T-helper 17 cell (primary cell): Measurements from ENCODE around the gene STK39. TPM values are rescaled to one million over a fixed set of nuclear protein-coding genes. Genes with fewer than 3 reads are reported as not detected.

Experiments used
- ATAC-seq: fragments of 150-1000 bp; cut with Tn5 transposase; 2 replicates; pipeline ENCODE4 v1.10.0; 2021; ENCODE audit warnings: mild to moderate bottlenecking, moderate library complexity
- DNase-seq, 3 donors: peaks; one replicate each; pipeline versions ENCODE4 v3.0.0 to v3.0.0-alpha.2; 2020 to 2021
- H3K9me3 ChIP-seq: one replicate; pipeline ENCODE4 v1.7.0; 2013; ENCODE audit warnings: low read length, mild to moderate bottlenecking; ENCODE audit not compliant: control insufficient read depth, poor library complexity, severe bottlenecking
- H3K27ac Mint-ChIP-seq: one replicate; pipeline ENCODE4 v1.8.0; 2022; ENCODE audit warnings: mild to moderate bottlenecking, moderate library complexity, mixed read lengths
- H3K27me3 Mint-ChIP-seq: one replicate; pipeline ENCODE4 v1.8.0; 2022; ENCODE audit warnings: mixed read lengths
- H3K36me3 Mint-ChIP-seq: one replicate; pipeline ENCODE4 v1.8.0; 2022; ENCODE audit warnings: low read depth, mixed read lengths
- H3K4me1 Mint-ChIP-seq: one replicate; pipeline ENCODE4 v1.8.0; 2022; ENCODE audit warnings: mild to moderate bottlenecking, mixed read lengths
- H3K4me3 Mint-ChIP-seq: one replicate; pipeline ENCODE4 v1.8.0; 2022; ENCODE audit warnings: mild to moderate bottlenecking, moderate library complexity, mixed read lengths
- total RNA-seq, 4 donors: library from RNA in 2 of 4; stranded (reverse) in 2 of 4; gene quantifications; one replicate each; pipeline ENCODE4 v1.2.3 and lab custom pipeline; 2022 to 2026

Gene STK39
- total RNA-seq, 2 donors from 2014 or later = 24.1 to 26.1 TPM

GRCh38 chr2:167935803-167936110 lies 311.6 kb downstream of the STK39 start:
- DNase-seq (no peak), ATAC-seq (no peak)
- no peaks in the 10 kb centered on the region for H3K9me3 ChIP-seq
- H3K4me1 Mint-ChIP-seq = no peaks in the 10 kb centered on the region
- H3K27me3 Mint-ChIP-seq = peaks cover 32% of the 10 kb centered on the region
- H3K36me3 Mint-ChIP-seq = no peaks in the 10 kb centered on the region
- no peak overlapping the region for H3K27ac Mint-ChIP-seq
- H3K4me3 Mint-ChIP-seq = no peak overlapping the region

GRCh38 chr2:167933097-167933814 lies 314.1 kb downstream of the STK39 start:
- peaks cover 16% of the 10 kb centered on the region for H3K27me3 Mint-ChIP-seq
- H3K4me3 Mint-ChIP-seq = no peak overlapping the region
- no peaks in the 10 kb centered on the region for H3K36me3 Mint-ChIP-seq
- H3K9me3 ChIP-seq = no peaks in the 10 kb centered on the region
- DNase-seq = no peak
- ATAC-seq = no peak
- H3K4me1 Mint-ChIP-seq = no peaks in the 10 kb centered on the region
- H3K27ac Mint-ChIP-seq = no peak overlapping the region

- H3K4me1 Mint-ChIP-seq = no peaks in the 10 kb centered on the region
- no peaks in the 10 kb centered on the region for H3K36me3 Mint-ChIP-seq
- H3K27ac Mint-ChIP-seq = no peak overlapping the region
- no peak overlapping the region for H3K4me3 Mint-ChIP-seq
- DNase-seq = no peak
- H3K9me3 ChIP-seq = no peaks in the 10 kb centered on the region
- no peak for ATAC-seq
- H3K27me3 Mint-ChIP-seq = peaks cover 16% of the 10 kb centered on the region
These were observed 315.2 kb downstream of the STK39 start for GRCh38 chr2:167932123-167932693.

DNA sequence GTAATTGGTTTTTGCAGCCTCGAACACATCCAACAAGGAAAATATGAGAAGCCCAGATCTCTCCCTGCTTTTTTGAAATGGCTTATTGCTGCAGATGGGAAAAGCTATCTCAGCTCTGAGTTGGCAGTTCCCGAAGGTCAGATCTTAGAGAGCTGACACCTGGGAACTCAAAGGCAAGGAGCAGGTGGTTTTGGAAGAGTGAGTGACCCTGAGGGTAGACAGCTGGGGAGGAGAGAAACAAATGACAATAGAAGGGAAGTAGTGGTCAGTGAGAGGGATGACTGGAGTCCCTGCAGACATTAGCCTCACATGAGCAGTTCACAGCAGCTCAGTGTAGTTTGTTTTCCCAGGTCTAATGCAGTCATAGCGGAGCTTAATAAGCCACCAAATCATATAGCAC lies 317.9 kb downstream of the STK39 start:
- Mint-ChIP-seq H3K27me3 (peaks cover 16% of the 10 kb centered on the region), H3K4me3 (no peak overlapping the region), H3K36me3 (no peaks in the 10 kb centered on the region), H3K27ac (no peak overlapping the region), H3K4me1 (no peaks in the 10 kb centered on the region)
- DNase-seq (no peak), ATAC-seq (no peak)
- H3K9me3 ChIP-seq = no peaks in the 10 kb centered on the region

DNA sequence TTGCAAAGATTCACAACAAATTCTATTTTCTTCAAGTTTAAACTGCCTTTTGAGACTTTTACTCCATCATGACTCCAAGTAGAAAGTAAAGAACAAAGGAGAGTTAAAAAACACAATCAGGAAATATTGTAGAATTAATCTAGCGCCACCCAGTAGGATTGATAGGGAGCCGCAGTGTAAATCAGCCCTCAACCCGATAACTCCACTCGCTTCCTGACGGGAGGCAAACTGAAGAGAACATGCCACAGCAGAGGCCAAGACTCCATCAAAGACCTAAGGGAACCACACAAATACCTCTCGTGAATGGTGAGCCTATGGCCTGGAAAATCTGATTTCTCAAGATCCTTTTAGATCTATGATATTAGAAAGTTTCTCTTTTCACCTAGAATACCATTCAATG lies 319.0 kb downstream of the STK39 start:
- Mint-ChIP-seq H3K27ac (no peak overlapping the region), H3K27me3 (peaks cover 16% of the 10 kb centered on the region), H3K4me1 (no peaks in the 10 kb centered on the region), H3K4me3 (no peak overlapping the region), H3K36me3 (no peaks in the 10 kb centered on the region)
- DNase-seq (no peak), ATAC-seq (no peak)
- H3K9me3 ChIP-seq = no peaks in the 10 kb centered on the region

DNA sequence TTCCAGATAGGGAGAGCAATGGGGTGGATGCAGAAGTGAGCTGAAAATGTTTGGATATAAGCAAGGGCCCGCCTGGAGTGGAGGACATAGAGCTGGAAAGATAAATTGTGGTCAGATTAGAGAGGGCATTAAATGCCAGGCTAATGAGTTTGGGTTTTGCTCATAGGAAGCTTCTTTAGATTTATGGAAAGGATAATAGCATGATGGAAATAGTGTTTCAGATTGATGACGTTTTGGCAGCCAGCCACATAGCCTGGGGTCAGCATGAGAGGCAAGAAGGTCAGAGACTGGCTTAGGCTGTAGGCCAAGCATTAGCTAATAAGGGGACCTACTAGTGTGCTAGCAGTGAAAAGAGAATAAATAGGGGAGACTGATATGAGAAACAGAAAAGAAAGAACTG lies 321.6 kb downstream of the STK39 start:
- H3K36me3 Mint-ChIP-seq = no peaks in the 10 kb centered on the region
- no peaks in the 10 kb centered on the region for H3K4me1 Mint-ChIP-seq
- no peak for DNase-seq
- no peak for ATAC-seq
- no peak overlapping the region for H3K27ac Mint-ChIP-seq
- H3K27me3 Mint-ChIP-seq = peaks cover 7% of the 10 kb centered on the region
- no peaks in the 10 kb centered on the region for H3K9me3 ChIP-seq
- H3K4me3 Mint-ChIP-seq = no peak overlapping the region

DNA sequence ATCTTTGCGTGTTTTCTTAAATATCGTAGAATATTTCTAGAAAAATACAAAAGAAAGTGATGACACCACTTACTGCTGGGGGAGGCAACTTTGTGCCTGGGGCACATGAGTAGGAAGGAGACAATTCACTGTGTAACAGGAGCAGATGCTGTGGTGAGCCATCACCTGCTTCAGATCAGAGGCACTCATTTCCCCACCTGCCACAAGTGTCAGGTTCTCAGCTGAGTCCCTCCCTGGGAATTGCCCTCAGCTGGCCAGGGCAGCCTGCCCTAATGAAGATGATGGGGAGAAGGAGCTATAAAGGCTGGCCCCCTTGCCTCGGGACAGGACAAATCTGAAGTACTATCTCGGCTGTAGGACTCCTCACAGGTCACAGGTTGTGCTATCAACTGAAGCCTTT lies 322.8 kb downstream of the STK39 start:
- H3K9me3 ChIP-seq = no peaks in the 10 kb centered on the region
- DNase-seq (no peak), ATAC-seq (no peak)
- H3K36me3 Mint-ChIP-seq = no peaks in the 10 kb centered on the region
- peaks cover 6% of the 10 kb centered on the region for H3K27me3 Mint-ChIP-seq
- H3K4me3 Mint-ChIP-seq = no peak overlapping the region
- no peak overlapping the region for H3K27ac Mint-ChIP-seq
- H3K4me1 Mint-ChIP-seq = no peaks in the 10 kb centered on the region

- H3K4me3 Mint-ChIP-seq = no peak overlapping the region
- ATAC-seq (no peak), DNase-seq (no peak)
- peaks cover 22% of the 10 kb centered on the region for H3K27me3 Mint-ChIP-seq
- no peaks in the 10 kb centered on the region for H3K9me3 ChIP-seq
- no peak overlapping the region for H3K27ac Mint-ChIP-seq
- no peaks in the 10 kb centered on the region for H3K4me1 Mint-ChIP-seq
- no peaks in the 10 kb centered on the region for H3K36me3 Mint-ChIP-seq
These were observed 330.6 kb downstream of the STK39 start for GRCh38 chr2:167916756-167917155.

- Mint-ChIP-seq H3K36me3 (no peaks in the 10 kb centered on the region), H3K27ac (no peak overlapping the region), H3K4me1 (no peaks in the 10 kb centered on the region), H3K4me3 (no peak overlapping the region), H3K27me3 (peaks cover 27% of the 10 kb centered on the region)
- ATAC-seq (no peak), DNase-seq (no peak)
- H3K9me3 ChIP-seq = no peaks in the 10 kb centered on the region
These were observed 332.4 kb downstream of the STK39 start for GRCh38 chr2:167914969-167915368.

- no peak for DNase-seq
- peaks cover 26% of the 10 kb centered on the region for H3K27me3 Mint-ChIP-seq
- H3K27ac Mint-ChIP-seq = no peak overlapping the region
- no peaks in the 10 kb centered on the region for H3K36me3 Mint-ChIP-seq
- no peak for ATAC-seq
- no peak overlapping the region for H3K4me3 Mint-ChIP-seq
- H3K4me1 Mint-ChIP-seq = peaks cover 2% of the 10 kb centered on the region
- no peaks in the 10 kb centered on the region for H3K9me3 ChIP-seq
These were observed 338.6 kb downstream of the STK39 start for GRCh38 chr2:167908786-167909185.

DNA sequence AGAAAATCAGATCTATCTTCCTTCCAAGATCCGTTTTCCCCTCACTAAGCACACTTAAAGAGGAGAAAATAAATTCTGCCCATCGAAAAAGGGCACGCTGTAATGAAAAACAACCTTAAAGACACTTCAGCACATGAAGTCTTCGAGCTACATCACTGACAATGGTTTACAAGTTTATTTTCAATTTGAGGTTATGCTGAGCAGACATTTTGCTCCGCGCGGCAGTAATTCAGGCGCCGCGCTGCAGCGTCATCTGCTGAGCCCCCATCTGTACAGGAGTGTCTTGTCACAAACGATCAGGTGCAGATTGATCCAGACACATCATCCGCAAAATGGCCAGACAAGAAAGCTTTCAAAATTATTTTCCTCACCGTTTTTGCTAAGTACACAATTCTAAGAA lies 341.7 kb downstream of the STK39 start:
- H3K27me3 Mint-ChIP-seq = peaks cover 33% of the 10 kb centered on the region
- ATAC-seq (no peak), DNase-seq (no peak)
- no peak overlapping the region for H3K4me3 Mint-ChIP-seq
- H3K4me1 Mint-ChIP-seq = peaks cover 2% of the 10 kb centered on the region
- H3K27ac Mint-ChIP-seq = no peak overlapping the region
- no peaks in the 10 kb centered on the region for H3K36me3 Mint-ChIP-seq
- no peaks in the 10 kb centered on the region for H3K9me3 ChIP-seq

Other genes starting within 250 kb of the STK39 start
- gene CERS6, start 208.7 kb upstream of the STK39 start, total RNA-seq = 1 to 10 TPM; 8.2 to 8.4 TPM